GM08714 (cell line): ENCODE data around the gene ABR.
"Not testable (repeated sequence)": the region's sequence is repeated elsewhere in the genome, so short reads cannot be mapped to it uniquely, and the experiment has no call there.

Experiments used
- H3K4me3 ChIP-seq: fragments of 200-500 bp; sonication (Bioruptor generic); 2 replicates; pipeline ENCODE4 v1.5.1; 2014; ENCODE audit warnings: mild to moderate bottlenecking, low read length, inconsistent platforms
- ZNF274 ChIP-seq: IDR thresholded peaks from 2 replicates; pipeline ENCODE4 v1.6.1; 2012; ENCODE audit warnings: mild to moderate bottlenecking, low read depth, low read length

ABR gene

GRCh38 chr17:1047879-1048470 lies 131.8 kb downstream of the ABR start:
- H3K4me3 ChIP-seq = no peak overlapping the region
- no peak for TF ChIP-seq ZNF274

GRCh38 chr17:1047177-1047878 lies 132.5 kb downstream of the ABR start:
- no peak for TF ChIP-seq ZNF274
- H3K4me3 ChIP-seq = no peak overlapping the region

GRCh38 chr17:1045456-1045855 lies 134.3 kb downstream of the ABR start:
- H3K4me3 ChIP-seq = no peak overlapping the region
- TF ChIP-seq ZNF274 = no peak

- H3K4me3 ChIP-seq = not testable (repeated sequence)
Observed at GRCh38 chr17:1044387-1045009, 135.3 kb downstream of the ABR start.

GRCh38 chr17:1043601-1044251 lies 136.1 kb downstream of the ABR start:
- no peak overlapping the region for H3K4me3 ChIP-seq
- TF ChIP-seq ZNF274 = no peak

GRCh38 chr17:1042486-1042885 lies 137.3 kb downstream of the ABR start:
- no peak overlapping the region for H3K4me3 ChIP-seq
- no peak for TF ChIP-seq ZNF274

GRCh38 chr17:1041746-1042145 lies 138.0 kb downstream of the ABR start:
- TF ChIP-seq ZNF274 = no peak
- no peak overlapping the region for H3K4me3 ChIP-seq

- H3K4me3 ChIP-seq = no peak overlapping the region
- no peak for TF ChIP-seq ZNF274
Observed at GRCh38 chr17:1040216-1040600, 139.6 kb downstream of the ABR start.

GRCh38 chr17:1039511-1040215 lies 140.1 kb downstream of the ABR start:
- no peak overlapping the region for H3K4me3 ChIP-seq
- TF ChIP-seq ZNF274 = no peak

- no peak overlapping the region for H3K4me3 ChIP-seq
- no peak for TF ChIP-seq ZNF274
Observed at GRCh38 chr17:1039123-1039507, 140.7 kb downstream of the ABR start.

GRCh38 chr17:1038459-1039122 lies 141.2 kb downstream of the ABR start:
- no peak for TF ChIP-seq ZNF274
- H3K4me3 ChIP-seq = no peak overlapping the region

GRCh38 chr17:1037238-1037879 lies 142.4 kb downstream of the ABR start:
- no peak overlapping the region for H3K4me3 ChIP-seq
- no peak for TF ChIP-seq ZNF274

- no peak for TF ChIP-seq ZNF274
- no peak overlapping the region for H3K4me3 ChIP-seq
Observed at GRCh38 chr17:1036845-1037237, 142.9 kb downstream of the ABR start.
